Caco-2 (cell line): ENCODE results near the gene KLHDC7B. TPM values are rescaled to one million over a fixed set of nuclear protein-coding genes. Genes with fewer than 3 reads are reported as not detected.

Source experiments
- BruUV-seq: library from RNA; stranded (reverse); fragments of 400-500 nt; replicated peaks from 2 replicates; lab custom pipeline; 2021; lab: Mats Ljungman, UMichigan
- CTCF ChIA-PET: fragments of 300-600 bp; sonication (Branson Sonifier 250); formaldehyde crosslinking; loops from one replicate; lab custom pipeline; 2022; ENCODE audit warnings: antibody characterized with exemption; lab: Charles Lee
- POLR2A ChIA-PET: fragments of 300-600 bp; sonication (Branson Sonifier 250); formaldehyde crosslinking; loops from one replicate; lab custom pipeline; 2022; ENCODE audit warnings: antibody characterized with exemption; lab: Charles Lee
- DNase-seq, 2 experiments: peaks; one replicate each; pipeline versions ENCODE4 v3.0.0 to v3.0.0-alpha.2; 2020 to 2022
- H3K27me3 ChIP-seq: replicated peaks from 2 replicates; pipeline ENCODE4 v1.6.0; 2011; ENCODE audit warnings: low read length; ENCODE audit not compliant: control insufficient read depth, insufficient read depth
- H3K36me3 ChIP-seq: 2 replicates; pipeline ENCODE4 v1.5.1; 2011; ENCODE audit warnings: low read length; ENCODE audit not compliant: control insufficient read depth, insufficient read depth
- H3K4me1 ChIP-seq: fragments of 250-450 bp; sonication (Bioruptor Pico); 2 replicates; pipeline ENCODE4 v1.5.1; 2020; ENCODE audit warnings: mild to moderate bottlenecking
- H3K4me3 ChIP-seq: 2 replicates; pipeline ENCODE4 v1.5.1; 2011; ENCODE audit warnings: low read depth, mild to moderate bottlenecking, control low read depth, low read length
- H3K9me3 ChIP-seq: fragments of 250-450 bp; sonication (Bioruptor Pico); 2 replicates; pipeline ENCODE4 v1.5.1; 2020; ENCODE audit warnings: mild to moderate bottlenecking, moderate library complexity
- H3K27ac Mint-ChIP-seq: one replicate; pipeline ENCODE4 v1.8.0; 2022; ENCODE audit warnings: mixed read lengths; ENCODE audit not compliant: unreplicated experiment
- H3K27me3 Mint-ChIP-seq: one replicate; pipeline ENCODE4 v1.8.0; 2022; ENCODE audit warnings: mixed read lengths; ENCODE audit not compliant: insufficient read depth, unreplicated experiment
- H3K36me3 Mint-ChIP-seq: one replicate; pipeline ENCODE4 v1.8.0; 2022; ENCODE audit warnings: mild to moderate bottlenecking, mixed read lengths; ENCODE audit not compliant: insufficient read depth, unreplicated experiment
- H3K4me1 Mint-ChIP-seq: one replicate; pipeline ENCODE4 v1.8.0; 2022; ENCODE audit warnings: low read depth, mixed read lengths; ENCODE audit not compliant: unreplicated experiment
- H3K4me3 Mint-ChIP-seq: one replicate; pipeline ENCODE4 v1.8.0; 2022; ENCODE audit warnings: mild to moderate bottlenecking, moderate library complexity, mixed read lengths; ENCODE audit not compliant: unreplicated experiment
- H3K9me3 Mint-ChIP-seq: one replicate; pipeline ENCODE4 v1.8.0; 2022; ENCODE audit warnings: mixed read lengths; ENCODE audit not compliant: unreplicated experiment
- CTCF ChIP-seq, 2 experiments: fragments of 200-600 bp in 1 of 2; IDR thresholded peaks; 1 replicate in 1 of 2; 2 replicates in 1 of 2; pipeline versions ENCODE4 v1.5.1 to v1.8.0; 2011 to 2022; ENCODE audit warnings: antibody characterized with exemption in 1 of 2, control low read depth in 1 of 2, inconsistent platforms in 1 of 2, low read depth in 1 of 2, low read length in 1 of 2, mild to moderate bottlenecking in 1 of 2, moderate library complexity in 1 of 2; ENCODE audit not compliant: insufficient read depth in 1 of 2, severe bottlenecking in 1 of 2, unreplicated experiment in 1 of 2
- intact Hi-C: fragments of 100-400 bp; cut with micrococcal nuclease; formaldehyde crosslinking; loops from one replicate; pipeline ENCODE4 v1.10.0; 2022; ENCODE audit not compliant: unreplicated experiment
- total RNA-seq: library from RNA; stranded (reverse); gene quantifications from 2 replicates; pipeline ENCODE4 v1.2.3, GENCODE V29; 2022

Gene KLHDC7B
- total RNA-seq, 1 experiment from 2014 or later = 2.0 TPM

GRCh38 chr22:50560034-50560433 lies 14.3 kb downstream of the KLHDC7B start:
- peaks cover 14% of the 10 kb centered on the region for H3K4me1 Mint-ChIP-seq
- no peaks in the 10 kb centered on the region for H3K27me3 Mint-ChIP-seq
- H3K27me3 ChIP-seq = no peaks in the 10 kb centered on the region
- intact Hi-C loops = no loop called here
- no peaks in the 10 kb centered on the region for H3K9me3 ChIP-seq
- no TSS peak for BruUV-seq
- TF ChIP-seq CTCF (IDR thresholded peaks at IDR 0.05; ENCODE audit: insufficient read depth in 1 of 2, low read depth in 1 of 2, low read length in 1 of 2, severe bottlenecking in 1 of 2, unreplicated experiment in 1 of 2) = no peak
- H3K36me3 Mint-ChIP-seq = no peaks in the 10 kb centered on the region
- no peak overlapping the region for H3K4me3 Mint-ChIP-seq
- no peaks in the 10 kb centered on the region for H3K4me1 ChIP-seq
- no peaks in the 10 kb centered on the region for H3K9me3 Mint-ChIP-seq
- H3K27ac Mint-ChIP-seq = no peak overlapping the region
- ChIA-PET CTCF (no interaction called here), POLR2A (no interaction called here)
- H3K36me3 ChIP-seq = no peaks in the 10 kb centered on the region
- DNase-seq = no peak
- no peak overlapping the region for H3K4me3 ChIP-seq

- Histone ChIP-seq H3K36me3 (no peaks in the 10 kb centered on the region), H3K27me3 (no peaks in the 10 kb centered on the region), H3K4me1 (no peaks in the 10 kb centered on the region), H3K4me3 (no peak overlapping the region), H3K9me3 (no peaks in the 10 kb centered on the region)
- no peaks in the 10 kb centered on the region for H3K9me3 Mint-ChIP-seq
- no peak for DNase-seq
- intact Hi-C loops = loop anchor here (2.0 kb wide), 1 partner anchor 29 kb away; no protein-coding TSS in a partner anchor
- H3K27ac Mint-ChIP-seq = peak overlapping the region; percentile 34
- H3K4me3 Mint-ChIP-seq = peak overlapping the region; percentile 61
- ChIA-PET CTCF (no interaction called here), POLR2A (no interaction called here)
- H3K4me1 Mint-ChIP-seq = peaks cover 14% of the 10 kb centered on the region
- no peaks in the 10 kb centered on the region for H3K27me3 Mint-ChIP-seq
- H3K36me3 Mint-ChIP-seq = no peaks in the 10 kb centered on the region
- no peak for TF ChIP-seq CTCF (IDR thresholded peaks at IDR 0.05; ENCODE audit: insufficient read depth in 1 of 2, low read depth in 1 of 2, low read length in 1 of 2, severe bottlenecking in 1 of 2, unreplicated experiment in 1 of 2)
- BruUV-seq = no TSS peak
These were observed 16.0 kb downstream of the KLHDC7B start for GRCh38 chr22:50561401-50562358.

- TSS peak; percentile 90 for BruUV-seq
- peak within 1 kb of the TSS; percentile 63 for H3K4me3 ChIP-seq
- H3K4me1 ChIP-seq = no peaks in the 10 kb centered on the region
- no peaks in the 10 kb centered on the region for H3K36me3 Mint-ChIP-seq
- intact Hi-C loops = loop anchor here (1.0 to 2.0 kb wide), 2 partner anchors 20 to 30 kb away; partner anchors contain the start of gene CHKB
- peak within 1 kb of the TSS; percentile 87 for H3K27ac Mint-ChIP-seq
- no peaks in the 10 kb centered on the region for H3K27me3 Mint-ChIP-seq
- peak within 1 kb of the TSS; percentile 86 for H3K4me3 Mint-ChIP-seq
- peaks cover 14% of the 10 kb centered on the region for H3K4me1 Mint-ChIP-seq
- peak; percentile 85 to 87 for TF ChIP-seq CTCF (IDR thresholded peaks at IDR 0.05; ENCODE audit: insufficient read depth in 1 of 2, low read depth in 1 of 2, low read length in 1 of 2, severe bottlenecking in 1 of 2, unreplicated experiment in 1 of 2)
- H3K27me3 ChIP-seq = no peaks in the 10 kb centered on the region
- H3K36me3 ChIP-seq = no peaks in the 10 kb centered on the region
- H3K9me3 Mint-ChIP-seq = no peaks in the 10 kb centered on the region
- DNase-seq = peak; percentile 97 to 99
- POLR2A ChIA-PET = interaction anchor here (0.6 to 2.2 kb wide), 6 partner anchors 20 to 292 kb away, joined by 4 to 12 read pairs (median 5); partner anchors contain the start of genes CHKB, LMF2, NCAPH2 and SCO2
- CTCF ChIA-PET = interaction anchor here (0.5 to 1.9 kb wide), 17 partner anchors 15 to 164 kb away, joined by 3 to 43 read pairs (median 7); partner anchors contain the start of genes ARSA, KLHDC7B, LMF2 and NCAPH2
- no peaks in the 10 kb centered on the region for H3K9me3 ChIP-seq
These were observed 17.1 kb downstream of the KLHDC7B start, which contains the start of gene SYCE3 for GRCh38 chr22:50562523-50563412. Gene SYCE3 (minus strand): TSS chr22:50562919. CDS start chr22:50556405, 6,514 bp downstream.
